Astrocyte of the hippocampus (primary cell): ENCODE data around the gene ARMC5.
"Not testable (repeated sequence)": the region's sequence is repeated elsewhere in the genome, so short reads cannot be mapped to it uniquely, and the experiment has no call there.

Experiments
- DNase-seq: peaks from one replicate; pipeline ENCODE4 v3.0.0; 2011; ENCODE audit warnings: low read depth, low spot score

The ARMC5 gene

DNA sequence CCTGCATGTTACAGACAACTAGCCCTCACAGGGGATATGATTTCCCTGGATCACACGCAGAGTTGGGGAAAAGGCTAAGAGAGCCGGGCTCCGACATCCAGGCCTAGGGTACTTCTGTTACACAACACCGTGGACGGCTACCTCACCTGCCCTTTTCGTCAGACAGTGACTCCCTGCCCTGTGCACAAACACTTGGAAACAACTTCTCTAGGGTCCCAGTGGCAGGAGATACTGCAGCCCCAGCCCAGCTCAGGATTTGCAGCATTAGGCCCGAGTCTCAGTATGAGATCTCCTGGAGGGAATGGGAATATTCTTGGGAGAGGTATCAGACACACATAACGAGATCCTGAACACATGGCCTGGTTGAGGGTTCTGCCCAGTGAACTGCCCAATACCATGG lies 40.6 kb downstream of the ARMC5 start:
- DNase-seq: no peak

DNA sequence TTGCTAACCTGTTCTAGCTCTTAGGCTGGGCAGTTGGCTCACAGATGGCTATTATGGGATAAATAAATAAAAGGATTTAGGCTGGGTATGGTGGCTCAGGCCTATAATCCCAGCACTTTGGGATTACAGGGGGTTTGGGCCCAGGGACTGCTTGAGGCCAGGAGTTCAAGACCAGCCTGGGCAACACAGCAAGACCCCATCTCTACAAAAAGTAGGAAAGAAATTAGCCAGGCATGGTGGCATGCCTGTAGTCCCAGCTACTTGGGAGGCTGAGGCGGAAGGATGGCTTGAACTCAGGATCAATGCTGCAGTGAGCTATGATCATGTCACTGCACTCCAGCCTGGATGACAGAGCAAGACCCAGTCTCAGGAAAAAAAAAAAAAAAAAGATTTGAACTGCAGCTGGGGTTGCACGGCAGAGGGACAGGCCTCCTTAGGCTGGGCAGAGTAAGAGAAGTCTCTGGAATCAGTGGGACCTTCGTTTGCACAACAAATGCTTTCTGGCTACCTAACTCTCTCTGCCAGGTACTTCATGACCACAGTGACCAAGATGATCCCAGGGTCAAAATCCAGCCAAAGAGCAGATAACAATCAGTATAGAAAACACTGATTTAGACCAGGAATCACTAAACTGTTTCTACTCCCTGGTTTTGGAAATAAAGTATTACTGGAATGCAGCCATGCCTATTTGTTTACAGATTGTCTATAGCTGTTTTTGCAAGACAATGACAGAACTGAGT lies 42.1 kb downstream of the ARMC5 start:
- DNase-seq: no peak

DNA sequence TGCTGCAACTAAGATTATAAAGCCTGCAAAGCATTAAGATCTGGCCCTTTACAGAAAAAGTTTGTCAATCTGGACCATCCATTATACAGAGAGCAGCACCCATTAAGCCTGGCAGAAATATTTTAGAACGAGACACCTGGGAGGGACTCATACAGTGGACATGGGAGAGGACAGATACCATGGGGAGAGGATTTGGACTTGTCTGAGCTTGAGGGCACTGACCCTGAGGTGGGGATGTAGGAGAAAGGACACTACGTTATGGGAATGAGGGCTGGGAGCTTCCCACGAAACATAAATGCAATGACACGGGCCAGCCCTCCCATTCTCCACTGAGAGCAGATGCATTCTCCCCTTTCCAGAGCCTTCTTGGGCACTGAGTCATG lies 42.7 kb downstream of the ARMC5 start:
- no peak for DNase-seq

DNA sequence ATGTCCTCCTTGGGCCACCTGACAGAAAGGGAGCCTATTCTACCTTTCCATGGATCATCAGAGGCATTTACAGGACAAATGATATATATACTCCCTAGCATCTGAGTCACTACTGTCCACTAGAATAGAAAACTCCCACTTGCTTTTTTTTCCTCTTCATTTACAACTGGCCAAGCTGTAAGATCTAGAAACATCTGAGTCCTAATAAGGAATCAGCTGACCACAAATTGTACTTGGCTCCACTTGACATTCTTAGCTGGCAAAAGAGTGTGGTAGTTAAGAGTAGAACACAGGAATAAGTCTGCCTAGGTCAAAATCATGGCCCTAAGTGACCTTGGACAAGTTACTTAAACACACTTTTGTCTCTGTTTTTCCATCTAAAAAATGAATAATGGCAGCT lies 43.7 kb downstream of the ARMC5 start:
- DNase-seq: peak; percentile 72

DNA sequence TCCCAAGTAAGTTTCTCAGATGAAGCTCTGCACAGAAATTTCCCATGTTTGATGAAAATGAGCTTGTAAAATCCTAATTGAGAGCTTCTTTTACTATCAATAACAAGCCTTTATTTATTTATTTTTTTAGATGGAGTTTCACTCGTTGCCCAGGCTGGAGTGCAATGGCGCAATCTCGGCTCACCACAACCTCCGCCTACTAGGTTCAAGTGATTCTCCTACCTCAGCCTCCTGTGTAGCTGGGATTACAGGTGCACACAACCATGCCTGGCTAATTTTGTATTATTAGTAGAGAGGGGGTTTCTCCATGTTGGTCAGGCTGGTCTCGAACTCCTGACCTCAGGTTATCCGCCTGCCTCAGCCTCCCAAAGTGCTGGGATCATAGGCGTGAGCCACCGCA lies 44.3 kb downstream of the ARMC5 start:
- DNase-seq: not testable (repeated sequence)

DNA sequence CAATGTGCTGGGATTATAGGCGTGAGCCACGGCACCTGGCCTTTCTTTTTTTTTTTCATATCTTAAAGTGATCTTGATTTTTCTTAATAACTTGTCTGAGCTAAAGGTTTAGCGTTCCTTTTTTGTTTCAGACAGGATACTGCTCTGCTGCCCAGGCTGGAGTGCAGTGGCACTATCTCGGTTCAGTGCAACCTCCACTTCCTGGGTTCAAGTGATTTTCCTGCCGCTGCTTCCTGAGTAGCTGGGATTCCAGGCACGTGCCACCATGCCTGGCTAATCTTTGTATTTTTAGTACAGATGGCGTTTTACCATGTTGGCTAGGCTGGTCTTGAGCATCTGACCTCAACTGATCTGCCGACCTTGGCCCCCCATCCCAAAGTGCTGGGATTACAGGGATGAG lies 44.9 kb downstream of the ARMC5 start:
- DNase-seq: no peak

DNA sequence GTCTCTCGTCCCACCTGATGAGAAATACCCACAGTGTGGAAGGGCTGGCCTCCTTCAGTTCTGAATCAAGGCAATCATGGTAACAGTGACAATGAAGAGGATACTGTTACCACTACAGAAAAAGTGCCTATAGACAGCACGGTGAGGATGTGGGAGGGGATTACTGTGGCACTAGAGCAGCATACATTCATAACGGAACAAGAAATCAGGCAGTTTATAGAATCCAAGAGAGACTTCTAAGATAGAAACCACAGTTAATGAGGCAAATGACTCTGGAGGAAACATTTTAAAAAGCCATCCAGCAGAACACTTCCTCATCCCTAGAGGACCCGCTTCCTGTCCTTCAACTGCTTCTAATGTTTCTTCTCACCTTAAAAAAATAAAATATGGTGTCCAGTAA lies 46.2 kb downstream of the ARMC5 start:
- no peak for DNase-seq

DNA sequence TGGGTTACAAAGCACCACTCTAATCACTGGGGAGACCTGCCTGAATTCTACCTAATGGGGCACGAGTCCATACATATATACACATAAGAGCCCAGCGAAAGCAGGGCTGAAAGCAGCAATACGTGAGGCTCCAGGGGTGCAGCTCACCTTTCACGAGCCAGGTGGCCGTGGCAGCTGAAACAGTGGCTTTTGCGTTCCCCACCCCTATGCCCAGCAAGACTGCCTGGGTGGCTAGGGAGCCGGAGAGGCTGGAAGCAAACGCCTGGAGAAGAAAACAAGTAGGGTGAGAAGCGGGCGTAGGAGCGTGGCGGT lies 48.3 kb downstream of the ARMC5 start:
- DNase-seq: no peak

DNA sequence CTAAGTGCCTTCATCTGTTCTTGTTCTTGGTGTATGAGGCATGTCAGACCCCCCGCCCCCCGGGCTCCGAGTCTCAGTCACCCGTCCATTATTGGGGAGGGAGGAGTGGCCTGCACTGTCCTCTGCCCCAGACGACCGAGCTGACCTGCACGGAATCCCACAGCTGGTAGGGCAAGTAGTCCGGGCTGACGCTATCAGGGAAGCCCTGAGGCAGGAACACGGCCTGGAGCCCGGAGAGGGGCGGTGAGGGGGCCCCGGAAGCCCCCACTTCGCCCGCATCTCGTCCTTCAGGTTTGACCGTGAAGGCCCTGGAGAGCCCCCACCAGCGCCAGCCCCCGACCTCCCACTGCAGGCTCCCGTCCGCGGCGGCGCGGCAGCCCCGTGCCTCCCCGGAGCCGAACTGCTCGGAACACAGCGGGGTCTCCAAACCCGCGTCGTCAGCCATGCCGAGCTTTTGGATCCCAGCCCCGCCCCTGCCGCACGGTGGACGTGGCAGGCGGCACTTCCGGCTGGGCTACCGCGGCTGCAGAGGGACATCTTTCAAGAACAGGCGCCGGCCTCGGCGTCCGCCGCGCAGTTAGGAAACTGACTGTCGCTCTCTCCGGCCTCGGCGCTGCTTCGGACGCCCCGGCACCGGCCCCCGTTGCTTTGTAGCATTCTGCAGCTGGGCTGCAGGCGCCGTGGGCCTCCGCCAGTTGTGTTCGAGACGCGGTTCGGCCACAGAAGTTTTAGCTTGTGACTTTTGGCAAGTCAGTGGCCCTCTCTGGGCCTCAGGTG lies 48.8 kb downstream of the ARMC5 start, which contains the start of gene RUSF1:
TSS of gene RUSF1 (minus strand) at position 463 of the 777 bp plus-strand sequence. CDS start at position 445, 18 bp downstream.
- peak; percentile 95 for DNase-seq

DNA sequence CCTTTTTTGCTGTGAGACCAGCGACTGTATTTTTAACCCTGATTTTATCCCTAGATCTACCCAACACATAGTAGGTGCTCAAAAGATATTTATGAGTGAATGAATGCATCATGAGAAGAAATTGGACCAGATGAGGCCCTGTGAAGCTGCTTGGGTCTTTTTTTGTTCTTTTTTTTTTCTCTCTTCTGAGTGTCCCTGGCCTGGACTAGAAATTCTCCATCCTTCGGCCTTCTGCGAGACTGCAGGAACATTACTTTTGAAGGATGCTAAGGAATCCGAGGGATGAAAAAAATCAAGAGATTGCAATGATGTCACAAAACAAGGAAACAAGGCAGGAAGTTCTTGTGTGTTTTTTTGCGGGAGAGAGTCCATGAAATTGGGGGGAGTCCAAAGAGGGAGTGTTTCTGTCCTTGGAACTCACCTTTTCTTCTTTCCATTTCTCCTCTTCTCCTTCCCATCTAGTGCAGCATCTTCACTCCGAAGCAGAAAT lies 49.5 kb downstream of the ARMC5 start:
- DNase-seq: peak; percentile 55

DNA sequence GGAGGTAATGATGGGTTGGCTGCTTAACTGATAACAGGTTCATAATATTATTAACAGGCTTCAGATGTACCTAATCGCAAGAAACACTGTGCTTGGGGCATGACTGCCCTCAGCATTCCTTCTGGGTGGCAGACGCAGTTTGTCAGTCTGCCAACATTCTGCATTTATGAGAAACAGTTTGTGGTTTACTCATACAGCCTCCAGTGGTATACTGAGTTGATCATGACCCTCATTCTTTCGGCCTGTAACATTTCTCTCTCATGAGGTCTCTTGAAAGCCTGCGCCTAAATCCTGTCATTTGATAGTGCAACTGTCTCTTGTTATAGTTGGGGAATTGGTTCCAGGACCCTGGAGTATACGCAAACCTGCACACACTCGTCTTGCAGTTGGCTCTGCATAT lies 53.8 kb downstream of the ARMC5 start:
- DNase-seq: peak; percentile 86

DNA sequence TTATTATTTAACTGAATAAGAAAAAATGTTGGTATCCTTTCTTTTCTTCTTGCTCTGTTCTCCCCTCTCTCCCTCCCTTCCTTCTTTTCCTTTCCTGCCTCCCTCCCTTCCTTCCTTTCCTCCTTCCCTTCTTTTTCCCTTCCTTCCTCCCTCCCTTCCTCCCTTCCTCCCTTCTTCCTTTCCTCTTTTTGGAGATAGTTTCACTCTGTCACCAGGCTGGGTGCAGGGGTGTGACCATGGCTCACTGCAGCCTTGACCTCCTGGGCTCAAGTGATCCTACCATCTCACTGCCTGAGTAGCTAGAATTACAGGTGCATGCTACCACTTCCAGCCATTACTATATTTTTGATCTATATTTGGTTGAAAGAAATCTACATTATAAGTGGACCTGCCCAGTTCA lies 54.6 kb downstream of the ARMC5 start:
- DNase-seq: no peak
